ENCODE results near the gene PFDN2.
A peak's percentile ranks its signal among the peaks of the same experiment; 100 is the strongest.

Gene PFDN2, protein sequence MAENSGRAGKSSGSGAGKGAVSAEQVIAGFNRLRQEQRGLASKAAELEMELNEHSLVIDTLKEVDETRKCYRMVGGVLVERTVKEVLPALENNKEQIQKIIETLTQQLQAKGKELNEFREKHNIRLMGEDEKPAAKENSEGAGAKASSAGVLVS

DNA sequence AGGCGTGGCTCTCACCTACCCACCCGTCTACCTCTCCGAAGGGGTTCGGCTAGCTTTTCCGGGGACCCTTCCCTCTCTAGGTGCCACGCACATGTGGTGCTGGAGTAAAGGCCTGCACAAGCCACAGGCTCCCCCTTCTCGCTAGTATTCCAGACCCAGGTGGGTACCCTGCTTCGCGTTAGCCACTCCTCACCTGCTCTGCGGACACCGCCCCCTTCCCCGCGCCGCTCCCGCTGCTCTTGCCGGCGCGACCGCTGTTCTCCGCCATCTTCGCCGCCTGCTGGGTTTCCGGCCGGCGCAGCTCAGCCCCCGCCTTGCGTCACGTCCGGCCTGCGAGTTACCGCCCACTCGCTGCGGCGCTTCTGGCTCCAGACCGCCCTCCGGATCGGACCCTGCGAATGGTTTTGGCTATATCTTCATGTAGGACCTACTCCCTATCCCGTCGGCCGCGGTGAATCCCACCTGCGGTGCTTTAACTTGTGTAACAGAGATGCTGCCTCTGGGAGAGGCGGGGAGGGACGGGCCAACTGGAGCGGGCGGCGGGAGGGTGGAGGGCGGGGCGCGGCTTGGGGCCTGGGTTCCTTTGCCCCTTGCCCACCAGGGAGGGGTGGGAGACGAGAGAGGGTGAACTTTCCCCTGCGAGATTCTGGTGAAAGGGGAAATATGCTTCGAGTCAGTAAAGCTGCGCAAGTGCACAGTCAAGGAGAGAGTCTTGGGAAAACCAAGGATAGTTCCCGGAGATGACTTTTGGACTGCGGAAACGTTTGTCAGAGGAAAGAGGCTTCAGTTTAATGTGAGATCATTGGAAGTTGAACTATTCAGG lies at the start of gene PFDN2, which contains the start of gene NIT1:
TSS of gene PFDN2 (minus strand) at position 279 of the 823 bp plus-strand sequence. CDS start at position 268, 11 bp downstream.
TSS of gene NIT1 (plus strand) at position 347 of the 823 bp plus-strand sequence. CDS start at position 419, 72 bp downstream.
- peak; percentile 86 to 89 for DNase-seq

- peak in 1 of 2 experiments; percentile 25 for DNase-seq
These were observed 49.1 kb upstream of the PFDN2 start for GRCh38 chr1:161166669-161167548.

GRCh38 chr1:161165742-161166668 lies 48.2 kb upstream of the PFDN2 start, which contains the start of gene PPOX:
TSS of gene PPOX (plus strand) at chr1:161166426. CDS start at chr1:161166848, 422 bp downstream.
- peak; percentile 91 to 95 for DNase-seq

GRCh38 chr1:161164901-161165610 lies 47.2 kb upstream of the PFDN2 start:
- no peak for DNase-seq

- no peak for DNase-seq
These were observed 46.0 kb upstream of the PFDN2 start for GRCh38 chr1:161163793-161164192.

GRCh38 chr1:161162806-161163205 lies 45.0 kb upstream of the PFDN2 start:
- DNase-seq: no peak

- DNase-seq: no peak
These were observed 44.2 kb upstream of the PFDN2 start for GRCh38 chr1:161162052-161162451.

DNA sequence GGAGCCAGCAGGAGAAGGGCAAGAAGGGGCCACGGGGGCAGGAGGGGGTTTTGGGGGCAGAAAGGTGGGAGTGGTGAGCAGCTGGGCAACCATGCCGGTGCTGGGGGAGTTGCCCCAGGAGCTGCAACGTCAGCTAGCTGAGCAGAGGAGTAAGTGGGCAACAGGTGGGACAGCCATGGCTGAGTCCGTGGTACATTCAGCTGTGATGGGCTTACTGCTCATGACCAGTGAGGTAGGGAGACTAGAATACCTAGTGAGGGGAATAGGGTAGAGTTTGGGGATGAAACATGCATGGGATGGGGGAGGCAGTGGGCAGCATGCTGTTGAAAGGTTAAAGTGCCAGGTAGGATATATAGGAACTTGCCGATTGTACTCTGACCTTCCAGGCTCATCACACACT lies 43.8 kb upstream of the PFDN2 start:
- DNase-seq: no peak

DNA sequence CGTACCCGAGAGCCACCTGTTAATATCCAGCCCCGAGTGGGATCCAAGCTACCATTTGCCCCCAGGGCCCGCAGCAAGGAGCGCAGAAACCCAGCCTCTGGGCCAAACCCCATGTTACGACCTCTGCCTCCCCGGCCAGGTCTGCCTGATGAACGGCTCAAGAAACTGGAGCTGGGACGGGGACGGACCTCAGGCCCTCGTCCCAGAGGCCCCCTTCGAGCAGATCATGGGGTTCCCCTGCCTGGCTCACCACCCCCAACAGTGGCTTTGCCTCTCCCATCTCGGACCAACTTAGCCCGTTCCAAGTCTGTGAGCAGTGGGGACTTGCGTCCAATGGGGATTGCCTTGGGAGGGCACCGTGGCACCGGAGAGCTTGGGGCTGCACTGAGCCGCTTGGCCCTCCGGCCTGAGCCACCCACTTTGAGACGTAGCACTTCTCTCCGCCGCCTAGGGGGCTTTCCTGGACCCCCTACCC lies 42.9 kb upstream of the PFDN2 start:
- no peak for DNase-seq

DNA sequence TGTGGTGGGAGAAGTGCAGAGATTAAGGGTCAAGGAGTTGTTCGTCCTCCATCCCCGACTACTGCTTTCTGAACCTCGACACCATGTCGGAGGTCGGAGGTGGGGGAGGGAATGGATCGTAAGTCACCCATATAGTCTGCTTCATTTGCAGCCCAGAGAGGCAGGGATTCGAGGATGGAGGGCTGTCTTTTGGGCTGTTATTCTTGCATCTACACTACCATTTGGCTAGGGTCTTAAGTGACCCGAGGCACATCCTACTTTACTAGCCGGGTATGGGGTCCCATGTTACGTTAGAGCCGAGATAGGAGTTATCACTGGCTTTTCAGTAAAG lies 42.0 kb upstream of the PFDN2 start:
- no peak for DNase-seq

DNA sequence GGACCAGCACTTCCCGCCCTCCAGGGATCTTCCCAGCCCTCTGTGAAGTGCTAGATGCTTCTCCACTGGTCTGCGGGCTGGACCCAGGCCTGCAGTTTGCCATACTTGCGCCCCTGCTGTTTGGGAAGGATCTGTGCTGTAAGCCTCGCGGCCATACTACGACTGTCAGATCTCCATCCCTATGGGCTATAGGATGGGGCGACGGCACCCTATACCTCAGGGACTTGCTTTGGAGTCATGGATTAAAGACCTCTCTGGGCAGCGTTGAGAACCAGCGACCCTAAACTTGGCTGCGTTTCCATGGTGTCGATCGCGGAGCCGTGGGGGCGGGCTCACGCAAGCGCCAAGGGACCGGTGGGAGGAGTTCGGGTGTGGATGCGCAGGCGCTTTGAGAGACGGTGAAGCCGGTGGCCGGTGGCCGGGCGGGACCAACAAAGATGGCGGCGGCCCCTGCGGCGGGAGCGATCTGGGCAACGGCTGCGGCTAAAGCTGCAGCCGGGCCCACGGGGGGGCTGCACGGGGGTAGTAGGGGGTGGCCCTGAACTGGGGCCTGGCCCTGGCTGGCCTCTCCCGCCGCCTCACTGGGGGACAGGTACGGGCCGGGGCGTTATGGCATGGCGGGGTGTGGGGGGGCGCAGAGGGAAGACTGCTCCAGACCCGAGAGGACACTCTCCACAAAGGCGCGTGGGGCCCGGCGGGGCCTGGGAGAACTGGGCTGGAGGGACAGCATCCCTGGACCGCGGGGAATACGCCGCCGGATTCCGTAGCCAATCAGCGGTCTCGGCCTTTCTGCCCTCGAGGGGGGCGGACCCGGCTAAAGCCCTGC lies 41.5 kb upstream of the PFDN2 start, which contains the start of gene USP21:
TSS of gene USP21 (plus strand) at position 414 of the 826 bp plus-strand sequence. CDS start 1,141 bp downstream, outside the sequence.
- peak; percentile 92 to 93 for DNase-seq

DNA sequence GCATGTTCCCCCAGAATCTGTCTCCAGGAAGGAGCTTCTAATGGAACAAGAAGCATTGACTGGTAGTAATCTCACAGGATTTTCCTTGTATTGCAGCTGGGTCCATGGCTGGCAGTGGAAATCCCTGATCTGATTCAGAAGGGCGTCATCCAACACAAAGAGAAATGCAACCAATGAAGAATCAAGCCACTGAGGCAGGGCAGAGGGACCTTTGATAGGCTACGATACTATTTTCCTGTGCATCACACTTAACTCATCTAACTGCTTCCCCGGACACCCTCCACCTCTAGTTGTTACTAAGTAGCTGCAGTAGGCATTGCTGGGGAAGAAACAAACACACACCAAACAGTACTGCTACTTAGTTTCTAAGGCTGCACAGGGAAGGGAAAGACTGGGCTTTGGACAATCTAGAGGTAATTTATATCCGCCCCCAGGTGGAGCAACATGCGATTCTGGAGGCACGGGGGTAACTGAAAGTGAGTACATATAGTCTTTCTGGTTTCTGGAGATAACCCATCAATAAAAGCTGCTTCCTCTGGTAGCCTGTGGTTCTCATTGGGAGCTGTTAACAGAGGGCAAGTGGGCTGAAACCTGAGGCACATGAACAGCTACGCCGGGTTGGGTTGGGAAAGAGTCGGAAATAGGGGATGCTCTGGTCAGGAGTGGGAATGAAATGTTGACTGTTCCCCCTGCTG lies 40.6 kb upstream of the PFDN2 start:
- DNase-seq: no peak

GRCh38 chr1:161157867-161158266 lies 40.0 kb upstream of the PFDN2 start:
- no peak for DNase-seq

- peak; percentile 76 to 82 for DNase-seq
These were observed 36.0 kb upstream of the PFDN2 start, which contains the start of gene UFC1 for GRCh38 chr1:161153682-161154337. TSS of gene UFC1 (plus strand) at chr1:161153978. CDS start at chr1:161153998, 20 bp downstream.

DNA sequence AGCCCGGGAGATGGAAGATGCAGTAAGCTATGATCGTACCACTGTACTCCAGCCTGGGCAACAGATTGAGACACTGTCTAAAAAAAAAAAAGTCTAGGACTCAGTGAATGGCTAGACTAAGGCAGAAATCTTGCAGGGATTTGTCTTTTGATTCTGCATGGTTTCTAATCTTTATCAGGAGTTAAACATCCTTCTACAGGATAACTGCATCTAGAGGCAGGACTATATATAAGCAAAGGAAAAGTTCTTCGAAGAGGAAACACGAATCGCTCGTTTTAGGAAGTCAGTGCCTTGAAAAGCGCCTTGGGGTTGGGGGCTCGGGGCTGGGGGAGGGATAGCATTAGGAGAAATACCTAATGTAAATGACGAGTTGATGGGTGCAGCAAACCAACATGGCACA lies 35.3 kb upstream of the PFDN2 start:
- DNase-seq: no peak

- no peak for DNase-seq
These were observed 28.0 kb upstream of the PFDN2 start for GRCh38 chr1:161145832-161146231.

DNA sequence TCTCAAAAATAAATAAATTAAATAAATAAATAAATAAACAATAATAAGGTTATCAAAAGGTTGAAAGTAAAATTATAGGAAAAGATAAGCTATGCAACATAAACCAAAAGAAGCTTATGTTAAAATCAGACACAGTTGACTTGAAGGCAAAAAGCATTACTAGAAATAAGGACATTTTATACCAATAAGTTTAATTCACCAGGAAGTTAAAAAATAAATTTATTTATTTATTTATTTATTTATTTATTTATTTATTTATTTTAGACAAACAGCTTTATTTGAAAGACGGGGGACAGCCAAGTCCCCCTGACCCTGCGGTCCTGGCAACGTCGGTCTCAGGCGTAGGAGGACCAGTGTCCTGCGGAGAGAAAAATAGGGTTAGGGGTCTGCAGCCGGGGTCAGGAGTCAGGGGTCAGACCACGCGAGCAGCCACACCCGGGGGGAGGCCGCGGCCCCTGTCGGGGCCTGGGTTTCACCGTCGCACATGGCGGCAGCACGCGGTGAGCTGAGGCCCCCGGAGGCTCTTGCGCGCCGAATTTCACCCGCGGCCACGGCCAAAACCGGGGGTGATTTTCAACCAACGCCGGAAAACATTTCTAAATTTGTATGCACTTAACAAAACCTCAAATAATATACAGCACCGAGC lies 23.0 kb upstream of the PFDN2 start:
- no peak for DNase-seq

DNA sequence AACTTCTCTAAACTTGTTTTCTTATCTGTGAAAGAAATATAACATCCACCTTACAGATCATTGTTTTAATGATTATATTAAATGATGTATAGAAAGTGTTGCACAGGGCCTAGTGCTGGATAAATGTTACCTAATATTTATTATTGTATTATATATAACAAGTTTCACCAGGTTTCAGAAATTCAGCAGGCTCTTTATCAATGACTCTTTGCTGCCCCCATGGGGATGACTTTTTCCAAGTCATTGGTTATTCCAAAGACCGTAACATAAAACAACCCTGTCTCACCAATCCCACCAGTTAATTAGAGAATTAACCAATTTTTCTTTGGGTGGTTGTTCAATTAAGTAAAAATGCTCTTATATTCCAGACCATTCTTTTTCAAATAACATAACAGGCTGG lies 21.9 kb upstream of the PFDN2 start:
- DNase-seq: peak; percentile 28 to 44

Measured in activated CD4-positive, alpha-beta T cell treated with anti-CD3 and anti-CD28 coated beads, Interleukin-2, amount 50 U/mL, for 48 hours (primary cell).